Esophagus muscularis mucosa (tissue), 4 donors: ENCODE results near the gene SYCN.

Experiments
- CTCF ChIP-seq, 3 experiments: fragments of 200-600 bp in 2 of 3; fragments of 450-650 bp in 1 of 3; sonication (generic) in 2 of 3; IDR thresholded peaks; one replicate each; pipeline ENCODE4 v1.5.1; 2017 to 2019; ENCODE audit warnings: antibody characterized with exemption in 3 of 3, mild to moderate bottlenecking in 2 of 3, moderate library complexity in 1 of 3
- EP300 ChIP-seq: sonication (generic); formaldehyde crosslinking; IDR thresholded peaks from one replicate; pipeline ENCODE4 v1.6.1; 2017; ENCODE audit warnings: antibody characterized with exemption
- POLR2A ChIP-seq: fragments of 450-650 bp; IDR thresholded peaks from one replicate; pipeline ENCODE4 v1.6.1; 2017; ENCODE audit warnings: antibody characterized with exemption, moderate library complexity, mild to moderate bottlenecking, low read depth
- POLR2AphosphoS5 ChIP-seq, 2 donors: sonication (generic); formaldehyde crosslinking; IDR thresholded peaks; one replicate each; pipeline ENCODE4 v1.6.1; 2017; ENCODE audit warnings: antibody characterized with exemption in 2 of 2

- no peak for TF ChIP-seq CTCF (IDR thresholded peaks at IDR 0.05)
- TF ChIP-seq POLR2A = no peak
- no peak for TF ChIP-seq POLR2AphosphoS5 (IDR thresholded peaks at IDR 0.05)
- TF ChIP-seq EP300 = no peak
Observed at GRCh38 chr19:39192846-39193245, 11.2 kb downstream of the SYCN start.
